Duodenal mucosa (tissue), 2 donors: ENCODE measurements around the gene TMEM174.

Experiments used
- H3K27ac ChIP-seq: one replicate; pipeline ENCODE4 v1.7.0; 2013; ENCODE audit warnings: low read depth, low read length
- H3K27me3 ChIP-seq, 2 donors: one replicate each; pipeline ENCODE4 v1.7.0; 2013; ENCODE audit warnings: low read length in 2 of 2, control low read depth in 1 of 2; ENCODE audit not compliant: insufficient read depth in 2 of 2, control insufficient read depth in 1 of 2
- H3K36me3 ChIP-seq, 2 donors: one replicate each; pipeline ENCODE4 v1.7.0; 2013; ENCODE audit warnings: low read length in 2 of 2, control low read depth in 1 of 2; ENCODE audit not compliant: insufficient read depth in 2 of 2, control insufficient read depth in 1 of 2
- H3K4me1 ChIP-seq, 2 donors: one replicate each; pipeline ENCODE4 v1.7.0; 2013; ENCODE audit warnings: low read length in 2 of 2, control low read depth in 1 of 2; ENCODE audit not compliant: insufficient read depth in 2 of 2, control insufficient read depth in 1 of 2
- H3K4me3 ChIP-seq, 2 donors: one replicate each; pipeline ENCODE4 v1.7.0; 2013; ENCODE audit warnings: low read length in 2 of 2, low read depth in 1 of 2
- H3K9ac ChIP-seq, 2 donors: one replicate each; pipeline ENCODE4 v1.7.0; 2013; ENCODE audit warnings: low read length in 2 of 2, low read depth in 1 of 2
- H3K9me3 ChIP-seq, 2 donors: one replicate each; pipeline ENCODE4 v1.7.0; 2013; ENCODE audit warnings: low read length in 2 of 2, control low read depth in 1 of 2; ENCODE audit not compliant: control insufficient read depth in 1 of 2

The TMEM174 gene

GRCh38 chr5:73136055-73136562, 36.9 kb upstream of the TMEM174 start:
- Histone ChIP-seq H3K4me3 (no peak overlapping the region), H3K9ac (no peak overlapping the region), H3K9me3 (no peaks in the 10 kb centered on the region)

GRCh38 chr5:73137563-73138530, 35.1 kb upstream of the TMEM174 start:
- Histone ChIP-seq H3K36me3 (no peaks in the 10 kb centered on the region), H3K9ac (peak overlapping the region in 1 of 2 donors; percentile 25), H3K27me3 (no peaks in the 10 kb centered on the region), H3K9me3 (no peaks in the 10 kb centered on the region), H3K27ac (no peak overlapping the region), H3K4me3 (no peak overlapping the region), H3K4me1 (peaks cover 36 to 42% of the 10 kb centered on the region in 2 donors)

More at GRCh38 chr5:73136055-73136562, 36.9 kb upstream of the TMEM174 start:
- Histone ChIP-seq H3K36me3 (no peaks in the 10 kb centered on the region), H3K27ac (no peak overlapping the region), H3K4me1 (peaks cover 48 to 54% of the 10 kb centered on the region in 2 donors), H3K27me3 (no peaks in the 10 kb centered on the region)

GRCh38 chr5:73139485-73139884, 33.5 kb upstream of the TMEM174 start:
- H3K4me3 ChIP-seq: no peak overlapping the region
- peaks cover 31% of the 10 kb centered on the region in 2 donors for H3K4me1 ChIP-seq
- H3K27ac ChIP-seq: no peak overlapping the region
- H3K9me3 ChIP-seq: no peaks in the 10 kb centered on the region
- H3K36me3 ChIP-seq: no peaks in the 10 kb centered on the region
- no peaks in the 10 kb centered on the region for H3K27me3 ChIP-seq
- H3K9ac ChIP-seq: no peak overlapping the region

GRCh38 chr5:73140801-73141200, 32.2 kb upstream of the TMEM174 start:
- no peaks in the 10 kb centered on the region for H3K27me3 ChIP-seq
- H3K4me1 ChIP-seq: peaks cover 23 to 26% of the 10 kb centered on the region in 2 donors
- H3K9me3 ChIP-seq: no peaks in the 10 kb centered on the region
- no peaks in the 10 kb centered on the region for H3K36me3 ChIP-seq
- H3K9ac ChIP-seq: no peak overlapping the region
- no peak overlapping the region for H3K4me3 ChIP-seq
- H3K27ac ChIP-seq: no peak overlapping the region

GRCh38 chr5:73142035-73142434, 31.0 kb upstream of the TMEM174 start:
- no peaks in the 10 kb centered on the region for H3K27me3 ChIP-seq
- H3K27ac ChIP-seq: no peak overlapping the region
- no peaks in the 10 kb centered on the region for H3K9me3 ChIP-seq
- no peak overlapping the region for H3K9ac ChIP-seq
- no peaks in the 10 kb centered on the region for H3K36me3 ChIP-seq
- peaks cover 14% of the 10 kb centered on the region in 2 donors for H3K4me1 ChIP-seq
- no peak overlapping the region for H3K4me3 ChIP-seq

- H3K27me3 ChIP-seq: no peaks in the 10 kb centered on the region
- no peaks in the 10 kb centered on the region for H3K36me3 ChIP-seq
- H3K4me1 ChIP-seq: peaks cover 0 to 4% of the 10 kb centered on the region in 2 donors
- H3K9ac ChIP-seq: no peak overlapping the region
- no peak overlapping the region for H3K4me3 ChIP-seq
- no peaks in the 10 kb centered on the region for H3K9me3 ChIP-seq
- H3K27ac ChIP-seq: no peak overlapping the region
These were observed 29.3 kb upstream of the TMEM174 start for GRCh38 chr5:73143716-73144115.

GRCh38 chr5:73149540-73149939, 23.5 kb upstream of the TMEM174 start:
- H3K27me3 ChIP-seq: no peaks in the 10 kb centered on the region
- no peaks in the 10 kb centered on the region for H3K9me3 ChIP-seq
- no peak overlapping the region for H3K9ac ChIP-seq
- H3K27ac ChIP-seq: no peak overlapping the region
- peaks cover 10 to 25% of the 10 kb centered on the region in 2 donors for H3K4me1 ChIP-seq
- no peak overlapping the region for H3K4me3 ChIP-seq
- H3K36me3 ChIP-seq: no peaks in the 10 kb centered on the region

GRCh38 chr5:73150876-73151275, 22.1 kb upstream of the TMEM174 start:
- H3K9me3 ChIP-seq: no peaks in the 10 kb centered on the region
- peak overlapping the region; percentile 36 for H3K27ac ChIP-seq
- H3K36me3 ChIP-seq: no peaks in the 10 kb centered on the region
- peaks cover 10 to 25% of the 10 kb centered on the region in 2 donors for H3K4me1 ChIP-seq
- no peaks in the 10 kb centered on the region for H3K27me3 ChIP-seq
- H3K4me3 ChIP-seq: no peak overlapping the region
- no peak overlapping the region for H3K9ac ChIP-seq

GRCh38 chr5:73151766-73152410, 21.1 kb upstream of the TMEM174 start:
- H3K27ac ChIP-seq: no peak overlapping the region
- peaks cover 10 to 25% of the 10 kb centered on the region in 2 donors for H3K4me1 ChIP-seq
- no peaks in the 10 kb centered on the region for H3K27me3 ChIP-seq
- no peak overlapping the region for H3K9ac ChIP-seq
- no peaks in the 10 kb centered on the region for H3K36me3 ChIP-seq
- H3K9me3 ChIP-seq: no peaks in the 10 kb centered on the region
- H3K4me3 ChIP-seq: no peak overlapping the region
